Measurements from ENCODE around the gene HELZ.
"Not testable (repeated sequence)": the region's sequence is repeated elsewhere in the genome, so short reads cannot be mapped to it uniquely, and the experiment has no call there.

HELZ gene

GRCh38 chr17:67266496-67266895 is 21.5 kb upstream of the HELZ start:
- DNase-seq: no peak

GRCh38 chr17:67265436-67266019 is 20.5 kb upstream of the HELZ start:
- DNase-seq: no peak

GRCh38 chr17:67262435-67263117 is 17.6 kb upstream of the HELZ start:
- no peak for DNase-seq

- no peak for DNase-seq
Measured at GRCh38 chr17:67260170-67260987, 15.4 kb upstream of the HELZ start.

- no peak for DNase-seq
Measured at GRCh38 chr17:67258821-67259468, 13.9 kb upstream of the HELZ start.

- DNase-seq: no peak
Measured at GRCh38 chr17:67256075-67256732, 11.2 kb upstream of the HELZ start.

GRCh38 chr17:67253384-67253783 is 8.4 kb upstream of the HELZ start:
- no peak for DNase-seq

- DNase-seq: not testable (repeated sequence)
Measured at GRCh38 chr17:67251586-67251985, 6.6 kb upstream of the HELZ start.

GRCh38 chr17:67248291-67248690 is 3.3 kb upstream of the HELZ start:
- DNase-seq: no peak

GRCh38 chr17:67247416-67247900 is 2.5 kb upstream of the HELZ start:
- DNase-seq: no peak

- DNase-seq: no peak
Measured at GRCh38 chr17:67246653-67247415, 1.8 kb upstream of the HELZ start.

GRCh38 chr17:67246403-67246652 is 1.3 kb upstream of the HELZ start:
- DNase-seq: no peak

- DNase-seq: no peak
Measured at GRCh38 chr17:67245694-67246402, 852 bp upstream of the HELZ start.

GRCh38 chr17:67244431-67245072 is 444 bp downstream of the HELZ start:
- no peak for DNase-seq

GRCh38 chr17:67243284-67243683 is 1.7 kb downstream of the HELZ start:
- DNase-seq: no peak

- DNase-seq: no peak
Measured at GRCh38 chr17:67241719-67242341, 3.2 kb downstream of the HELZ start.

- DNase-seq: no peak
Measured at GRCh38 chr17:67239597-67239996, 5.4 kb downstream of the HELZ start.

GRCh38 chr17:67238991-67239390 is 6.0 kb downstream of the HELZ start:
- no peak for DNase-seq

- DNase-seq: no peak
Measured at GRCh38 chr17:67232441-67232840, 12.6 kb downstream of the HELZ start.

- no peak for DNase-seq
Measured at GRCh38 chr17:67229109-67229955, 15.7 kb downstream of the HELZ start.

Measured in NCI-H2081 treated with DMSO at 0.1 percent for 48 hours (cell line).